HG02588 (cell line): ENCODE data around the gene NFILZ.
"Not testable (repeated sequence)": the region's sequence is repeated elsewhere in the genome, so short reads cannot be mapped to it uniquely, and the experiment has no call there.

ENCODE experiments used
- ATAC-seq: cut with Tn5 transposase; IDR thresholded peaks from one replicate; pipeline ENCODE4 v1.9.1; 2021; ENCODE audit warnings: mild to moderate bottlenecking, moderate library complexity; ENCODE audit not compliant: unreplicated experiment

Gene NFILZ

DNA sequence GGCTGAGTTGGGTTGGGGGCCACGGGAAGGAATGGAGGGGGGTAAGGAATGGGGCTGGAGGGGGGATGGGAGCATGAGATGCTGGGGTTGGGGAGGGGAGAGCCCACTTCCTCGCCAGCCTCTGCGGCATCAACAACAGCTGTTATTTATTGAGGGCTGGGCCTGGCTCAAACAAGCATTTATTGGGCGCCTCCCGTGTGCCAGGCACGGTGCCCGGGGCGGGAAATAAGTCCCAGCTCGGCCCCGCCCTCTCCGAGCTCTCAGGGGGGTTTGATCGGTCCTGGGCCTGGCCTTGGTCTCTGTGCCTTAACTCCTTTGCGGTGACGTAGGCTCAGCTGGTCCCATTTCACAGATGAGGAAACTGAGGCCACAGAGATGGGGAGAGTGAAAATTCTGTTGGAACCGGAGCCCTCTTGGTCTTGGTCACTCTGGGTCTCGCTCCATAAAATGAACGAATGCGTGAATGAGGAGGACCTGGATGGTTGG, 19.0 kb upstream of the NFILZ start:
- no peak for ATAC-seq

DNA sequence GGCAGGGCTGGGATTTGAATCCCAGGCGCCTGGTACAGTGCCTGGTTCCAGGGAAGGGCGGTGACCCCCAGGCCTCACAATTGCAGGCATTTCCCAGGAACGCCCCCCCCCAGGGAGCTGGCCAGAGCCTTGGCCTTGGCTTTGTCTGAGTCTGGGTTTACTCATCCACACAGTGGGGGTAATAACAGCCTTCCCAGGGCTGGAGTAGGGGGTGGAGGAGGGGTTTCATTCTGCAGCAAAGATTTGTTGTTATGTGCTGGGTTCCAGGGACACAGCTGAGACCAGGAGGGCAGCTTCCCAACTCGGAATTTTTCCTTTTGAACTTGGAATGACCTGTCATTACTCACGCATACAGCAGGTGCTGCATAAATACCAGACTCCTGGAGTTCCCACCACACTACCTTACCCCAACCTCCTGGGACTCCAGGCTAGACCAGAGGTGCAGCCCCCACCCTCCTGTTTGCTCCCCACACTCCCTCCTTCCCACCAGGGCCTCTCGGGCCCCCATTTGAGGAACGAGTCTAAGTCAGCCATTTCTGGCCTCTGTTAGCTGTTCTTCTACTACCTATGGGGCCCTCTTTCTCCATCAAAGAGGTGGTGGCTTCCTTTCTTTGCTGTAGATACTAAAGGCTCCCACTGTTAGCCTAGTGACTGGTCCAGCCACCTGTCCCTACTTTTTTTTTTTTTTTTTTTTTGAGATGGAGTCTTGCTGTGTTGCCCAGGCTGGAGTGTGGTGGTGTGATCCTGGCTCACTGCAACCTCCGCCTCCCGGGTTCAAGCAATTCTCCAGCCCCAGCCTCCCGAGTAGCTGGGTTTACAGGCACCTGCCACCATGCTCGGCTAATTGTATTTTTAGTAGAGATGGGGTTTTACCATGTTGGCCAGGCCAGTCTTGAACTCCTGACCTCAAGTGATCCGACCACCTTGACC, 18.3 kb upstream of the NFILZ start:
- no peak for ATAC-seq

- no peak for ATAC-seq
These were observed 17.6 kb upstream of the NFILZ start for GRCh38 chr19:8612807-8613171.

DNA sequence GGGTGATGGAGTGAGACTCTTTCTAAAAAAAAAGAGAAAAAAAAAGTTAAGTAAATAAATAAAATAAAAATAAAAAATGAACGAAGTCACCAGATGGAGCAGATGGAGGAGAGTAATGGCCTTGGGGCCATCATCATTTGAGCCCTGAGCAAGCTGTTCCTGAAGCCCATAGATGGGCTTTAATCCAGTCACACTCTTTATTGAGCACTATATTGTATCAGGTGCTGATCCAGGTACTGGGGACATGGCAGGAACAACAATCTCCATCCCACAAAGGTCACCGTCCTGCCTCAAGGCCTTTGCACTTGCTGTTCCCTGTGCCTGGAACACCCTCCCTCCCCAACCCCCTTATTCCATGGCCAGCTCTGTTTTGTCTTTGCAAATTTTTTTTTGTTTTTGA, 16.0 kb upstream of the NFILZ start:
- no peak for ATAC-seq

GRCh38 chr19:8615024-8615423, 15.4 kb upstream of the NFILZ start:
- ATAC-seq: no peak

DNA sequence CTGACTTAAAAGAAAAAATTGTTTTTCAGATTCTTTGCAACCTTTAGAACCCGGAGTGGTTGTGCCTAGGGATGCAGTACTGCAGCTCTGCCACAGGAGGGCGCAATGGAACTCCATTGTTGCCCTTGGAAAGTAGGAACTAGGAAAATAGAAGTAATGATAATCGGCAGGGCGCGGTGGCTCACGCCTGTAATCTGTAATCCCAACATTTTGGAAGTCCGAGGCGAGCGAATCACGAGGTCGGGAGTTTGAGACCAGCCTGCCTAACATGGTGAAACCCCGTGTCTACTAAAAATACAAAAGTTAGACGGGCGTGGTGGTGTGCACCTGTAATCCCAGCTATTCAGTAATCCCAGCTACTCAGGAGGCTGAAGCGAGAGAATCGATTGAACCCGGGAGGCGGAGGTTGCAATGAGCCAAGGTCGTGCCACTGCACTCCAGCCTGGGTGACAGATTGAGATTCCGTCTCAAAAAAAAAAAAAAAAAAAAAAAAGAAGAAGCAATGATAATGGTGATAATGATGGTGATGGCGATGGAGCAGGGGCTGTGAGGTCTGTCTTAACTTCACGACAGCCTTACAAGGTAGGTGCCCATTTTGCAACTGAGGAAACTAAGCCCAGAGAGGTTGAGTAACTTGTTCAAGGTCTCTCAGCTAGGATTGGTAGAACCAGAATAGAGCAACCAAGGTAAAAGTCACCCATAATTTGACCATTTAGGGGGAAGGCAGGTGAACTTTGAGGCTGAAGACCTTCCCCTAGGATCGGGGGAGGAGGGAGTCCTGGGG, 14.4 kb upstream of the NFILZ start:
- no peak for ATAC-seq

DNA sequence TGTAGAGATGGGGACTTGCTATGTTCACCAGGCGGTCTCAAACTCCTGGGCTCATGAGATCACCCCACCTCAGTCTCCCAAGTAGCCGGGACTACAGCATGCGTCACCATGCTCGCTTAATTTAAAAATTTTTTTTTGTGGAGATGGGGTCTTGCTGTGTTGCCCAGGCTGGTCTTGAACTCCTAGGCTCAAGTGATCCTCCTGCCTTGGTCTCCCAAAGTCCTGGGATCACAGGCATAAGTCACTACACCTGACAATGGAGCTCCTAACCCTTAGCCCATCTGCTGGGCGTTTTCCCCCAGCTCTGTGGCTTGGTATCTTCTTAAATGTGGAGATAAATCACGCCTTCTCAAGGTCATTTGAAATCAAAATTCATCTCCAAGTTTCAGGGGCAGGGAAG, 13.6 kb upstream of the NFILZ start:
- ATAC-seq: no peak

DNA sequence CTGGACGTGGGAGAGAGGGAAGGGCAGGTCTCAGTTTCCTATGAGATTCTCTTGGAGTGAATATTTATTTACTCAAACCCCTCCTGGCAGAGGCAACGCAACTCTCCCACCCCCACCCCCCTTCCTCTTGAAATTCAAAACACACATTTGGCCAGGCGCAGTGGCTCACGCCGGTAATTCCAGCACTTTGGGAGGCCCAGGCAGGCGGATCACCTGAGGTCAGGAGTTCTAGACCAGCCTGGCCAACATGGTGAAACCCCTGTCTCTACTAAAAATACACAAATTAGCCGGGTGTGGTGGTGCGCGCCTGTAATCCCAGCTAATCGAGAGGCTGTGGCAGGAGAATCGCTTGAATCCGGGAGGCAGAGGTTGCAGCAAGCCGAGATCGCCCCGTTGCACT, 13.1 kb upstream of the NFILZ start:
- ATAC-seq: not testable (repeated sequence)

DNA sequence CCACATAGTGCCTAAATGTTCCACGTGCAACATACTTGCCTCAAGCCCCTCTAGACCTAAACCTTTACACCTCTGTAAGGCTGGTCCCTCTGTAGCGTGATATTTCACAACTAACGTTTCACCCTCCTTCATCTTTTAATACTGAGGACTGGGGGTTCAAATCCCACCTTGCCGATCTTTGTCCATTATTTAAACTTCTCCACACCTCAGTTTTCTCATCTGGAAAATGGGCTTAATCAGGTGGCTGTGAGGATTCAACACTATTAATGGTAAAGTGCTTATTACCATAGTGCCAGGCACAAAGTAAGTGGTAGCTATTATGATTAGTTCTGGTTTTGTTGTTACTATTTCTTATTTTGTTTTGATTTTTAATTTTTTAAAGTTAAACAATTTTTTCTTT, 12.4 kb upstream of the NFILZ start:
- ATAC-seq: no peak

GRCh38 chr19:8618751-8619150, 11.7 kb upstream of the NFILZ start:
- ATAC-seq: no peak

DNA sequence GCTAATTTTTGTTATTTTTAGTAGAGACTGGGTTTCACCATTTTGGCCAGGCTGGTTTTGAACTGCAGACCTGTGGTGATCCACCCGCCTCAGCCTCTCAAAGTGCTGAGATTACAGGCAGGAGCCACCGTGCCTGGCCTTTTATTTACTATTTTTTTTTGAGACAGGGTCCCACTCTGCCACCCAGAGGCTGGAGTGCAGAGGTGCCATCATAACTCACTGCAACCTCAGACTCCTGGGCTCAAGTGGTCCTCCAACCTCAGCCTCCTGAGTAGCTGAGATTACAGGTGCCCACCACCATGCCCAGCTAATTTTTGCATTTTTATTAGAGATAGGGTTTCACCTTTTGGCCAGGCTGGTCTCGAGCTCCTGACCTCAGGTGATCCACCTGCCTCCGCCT, 7.5 kb upstream of the NFILZ start:
- ATAC-seq: not testable (repeated sequence)

DNA sequence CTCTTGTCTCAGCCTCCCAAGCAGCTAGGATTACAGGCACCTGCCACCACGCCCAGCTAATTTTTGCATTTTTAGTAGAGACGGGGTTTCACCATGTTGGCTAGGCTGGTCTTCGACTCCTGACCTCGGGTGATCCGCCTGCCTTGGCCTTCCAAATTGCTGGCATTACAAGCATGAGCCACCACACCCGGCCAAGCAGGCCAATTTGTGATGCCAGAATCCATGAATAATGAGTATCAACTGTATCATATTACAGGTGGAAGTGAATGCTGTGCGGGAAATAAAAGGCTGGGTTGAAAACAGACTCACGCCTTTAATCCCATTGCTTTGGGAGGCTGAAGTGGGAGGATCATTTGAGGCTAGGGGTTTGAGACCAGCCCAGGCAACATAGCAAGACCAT, 3.6 kb upstream of the NFILZ start:
- ATAC-seq: no peak

GRCh38 chr19:8629184-8629583, 1.2 kb upstream of the NFILZ start:
- no peak for ATAC-seq

- ATAC-seq: no peak
These were observed 477 bp downstream of the NFILZ start for GRCh38 chr19:8630796-8631424.

DNA sequence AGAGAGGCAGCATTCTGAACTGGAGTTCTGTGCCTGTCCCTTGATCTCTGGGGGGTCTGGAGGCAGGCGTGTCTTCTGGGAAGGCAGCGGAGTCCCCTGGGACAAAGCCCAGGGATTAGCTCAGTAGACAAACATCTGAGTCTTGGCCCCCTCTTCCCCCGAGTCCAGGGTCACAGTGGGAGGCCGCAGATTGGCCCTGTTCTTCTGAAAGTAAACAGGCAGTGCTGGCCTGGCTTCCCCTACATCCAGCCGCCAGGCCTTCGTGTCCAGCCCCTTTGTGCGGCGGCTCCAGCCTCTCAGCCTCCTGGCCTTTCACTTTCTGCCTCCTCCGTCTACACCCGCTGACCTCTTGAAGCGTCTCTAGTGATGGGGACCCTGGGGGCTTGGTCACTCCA, 989 bp downstream of the NFILZ start:
- no peak for ATAC-seq

DNA sequence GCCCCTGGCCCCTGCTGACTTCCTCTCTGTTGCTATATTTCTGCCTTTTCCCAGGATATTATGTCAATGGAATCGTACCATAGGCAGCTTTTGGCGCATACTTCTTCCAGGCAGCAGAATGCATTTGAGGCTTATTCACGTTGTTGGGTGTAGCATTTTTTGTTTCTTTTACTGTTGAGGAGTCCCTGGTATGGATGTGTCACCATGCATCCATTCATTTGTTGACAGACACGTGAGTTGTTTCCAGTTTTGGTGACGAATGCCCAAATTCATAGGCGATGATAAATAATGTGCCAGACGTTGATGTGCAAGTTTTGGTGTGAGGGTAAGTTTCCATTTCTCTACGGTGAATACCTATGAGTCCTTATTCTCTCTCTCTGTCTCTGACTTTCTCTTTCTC, 5.0 kb downstream of the NFILZ start:
- no peak for ATAC-seq

DNA sequence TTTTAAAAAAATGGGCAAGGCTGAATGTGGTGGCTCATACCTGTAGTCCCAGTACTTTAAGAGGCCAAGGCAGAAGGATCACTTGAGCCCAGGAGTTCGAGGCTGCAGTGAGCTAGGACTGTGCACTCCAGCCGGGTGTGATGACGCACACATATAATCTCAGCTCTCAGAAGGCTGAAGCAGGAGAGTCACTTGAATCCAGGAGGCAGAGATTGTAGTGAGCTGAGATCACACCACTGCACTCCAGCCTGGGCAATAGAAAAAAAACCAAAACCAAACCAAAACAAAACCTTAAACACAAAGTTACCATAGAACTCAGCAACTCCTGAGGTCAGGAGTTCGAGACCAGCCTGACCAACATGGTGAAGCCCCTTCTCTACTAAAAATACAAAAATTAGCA, 6.6 kb downstream of the NFILZ start:
- not testable (repeated sequence) for ATAC-seq

DNA sequence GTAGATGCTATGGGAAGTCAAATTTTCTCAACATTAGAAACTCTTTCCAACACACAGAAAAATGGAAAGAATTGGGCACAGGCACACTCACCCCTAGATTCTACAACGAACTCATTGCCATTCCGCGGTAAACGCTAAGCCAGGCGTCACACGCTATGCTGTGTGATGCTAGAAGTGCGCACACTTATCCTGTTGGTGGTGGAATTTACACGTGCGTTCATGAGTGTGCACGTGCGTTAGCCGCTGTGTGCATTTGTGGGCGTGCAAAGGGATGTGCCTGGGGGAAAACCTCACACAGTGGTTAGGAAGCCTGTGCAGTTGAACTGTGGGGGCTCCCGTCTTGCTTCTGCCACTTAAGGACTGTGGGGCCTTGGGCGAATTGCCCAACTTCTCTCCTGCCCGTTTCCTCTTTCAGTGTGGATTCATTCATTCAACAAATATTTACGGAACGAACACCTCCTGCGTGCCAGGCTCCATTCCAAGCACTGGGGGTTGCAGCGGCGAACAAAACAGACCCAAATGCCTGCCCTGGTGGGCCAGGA, 7.7 kb downstream of the NFILZ start:
- ATAC-seq: no peak

DNA sequence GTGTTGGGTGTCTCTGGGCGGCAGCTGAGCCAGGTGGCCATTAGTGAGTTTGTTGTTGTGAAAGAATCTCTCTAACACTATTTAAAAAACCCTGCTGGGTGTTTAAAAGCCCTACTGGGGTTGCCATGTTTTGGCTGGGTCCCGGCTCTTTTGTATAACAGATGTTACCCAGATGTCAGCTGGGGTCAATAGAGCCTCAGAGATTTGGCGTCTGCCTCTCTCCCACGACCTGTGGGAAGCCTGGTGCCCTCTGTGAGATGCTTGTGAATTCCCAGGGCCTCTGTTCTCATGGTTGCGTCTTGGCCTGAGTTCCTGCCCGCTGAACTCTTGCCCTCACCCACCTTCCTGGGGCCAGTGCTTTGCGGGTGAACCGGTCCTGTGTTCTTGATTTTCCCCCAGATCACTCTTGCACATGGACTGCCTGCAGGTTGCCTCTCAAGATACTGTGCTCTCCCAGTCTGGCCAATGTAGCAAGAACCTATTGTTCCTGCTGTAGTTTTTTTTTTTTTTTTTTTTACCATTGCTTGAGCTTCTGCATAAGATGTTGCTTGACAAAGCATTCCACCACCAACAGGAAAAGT, 9.5 kb downstream of the NFILZ start:
- ATAC-seq: no peak

DNA sequence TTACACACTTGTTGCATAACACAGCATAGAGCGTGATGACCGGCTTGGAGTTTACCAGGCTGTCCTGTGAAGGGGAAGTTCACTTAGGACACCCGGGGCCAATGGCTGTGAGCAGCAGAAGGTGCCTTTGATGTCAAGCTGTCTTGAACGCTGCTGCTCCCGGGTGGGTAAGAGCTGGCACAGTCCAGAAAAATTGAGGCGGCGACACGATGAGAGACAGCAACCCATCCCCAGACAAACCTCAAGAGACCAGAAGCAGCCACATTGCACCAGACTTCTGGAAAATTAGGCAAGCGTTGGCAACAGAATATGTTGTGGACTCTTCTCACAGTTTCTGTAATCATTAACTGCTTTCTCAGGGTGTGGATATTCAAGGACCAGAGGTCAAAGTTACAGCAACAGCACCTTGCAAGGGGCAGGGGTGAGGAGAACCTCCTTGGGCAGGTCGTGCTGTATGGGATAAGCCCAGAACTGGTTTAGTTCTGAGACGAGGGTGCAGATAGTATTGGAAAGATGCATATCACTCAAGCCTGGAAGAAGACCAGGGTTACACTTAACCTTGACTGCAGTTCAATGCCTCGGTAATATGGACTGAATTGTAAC, 10.1 kb downstream of the NFILZ start:
- ATAC-seq: no peak
